CD4-positive, alpha-beta memory T cell (primary cell): ENCODE measurements around the gene CIT. TPM values are rescaled to one million over a fixed set of nuclear protein-coding genes. Genes with fewer than 3 reads are reported as not detected.
A peak's percentile ranks its signal among the peaks of the same experiment; 100 is the strongest.

Experiments used
- CTCF ChIA-PET: fragments of 350-600 bp; sonication (Branson Sonifier 250); formaldehyde crosslinking; loops from one replicate; lab custom pipeline; 2021; ENCODE audit warnings: inconsistent platforms; ENCODE audit not compliant: partially characterized antibody; lab: Charles Lee
- POLR2A ChIA-PET: fragments of 350-600 bp; sonication (Branson Sonifier 250); formaldehyde crosslinking; loops from one replicate; lab custom pipeline; 2021; ENCODE audit not compliant: partially characterized antibody; lab: Charles Lee
- DNase-seq, 5 donors: peaks; one replicate each; pipeline versions ENCODE4 v3.0.0 to v3.0.0-alpha.2; 2020 to 2022; ENCODE audit warnings: mixed read lengths in 1 of 5
- H3K27ac ChIP-seq: one replicate; pipeline ENCODE4 v1.7.0; 2013; ENCODE audit warnings: low read depth, low read length
- H3K27me3 ChIP-seq: 2 replicates; pipeline ENCODE4 v1.7.0; 2013; ENCODE audit warnings: mild to moderate bottlenecking, low read length, moderate library complexity; ENCODE audit not compliant: insufficient read depth
- H3K36me3 ChIP-seq: 2 replicates; pipeline ENCODE4 v1.7.0; 2013; ENCODE audit warnings: mild to moderate bottlenecking, low read length, moderate library complexity; ENCODE audit not compliant: insufficient read depth
- H3K4me1 ChIP-seq: 2 replicates; pipeline ENCODE4 v1.7.0; 2013; ENCODE audit warnings: mild to moderate bottlenecking, low read length, moderate library complexity; ENCODE audit not compliant: insufficient read depth
- H3K4me3 ChIP-seq, 2 donors: one replicate each; pipeline ENCODE4 v1.7.0; 2013; ENCODE audit warnings: low read length in 2 of 2, mild to moderate bottlenecking in 1 of 2
- H3K9me3 ChIP-seq, 2 donors: one replicate each; pipeline ENCODE4 v1.7.0; 2013; ENCODE audit warnings: low read length in 2 of 2, control low read depth in 1 of 2; ENCODE audit not compliant: control insufficient read depth in 1 of 2
- H3K27ac Mint-ChIP-seq, 7 donors: one replicate each; pipeline ENCODE4 v1.8.0; 2020 to 2021; ENCODE audit warnings: mixed read lengths in 7 of 7, mild to moderate bottlenecking in 6 of 7, inconsistent platforms in 3 of 7, moderate library complexity in 3 of 7
- H3K27me3 Mint-ChIP-seq, 2 donors: one replicate each; pipeline ENCODE4 v1.8.0; 2020 to 2021; ENCODE audit warnings: mixed read lengths in 2 of 2
- H3K36me3 Mint-ChIP-seq, 2 donors: one replicate each; pipeline ENCODE4 v1.8.0; 2020 to 2021; ENCODE audit warnings: mixed read lengths in 2 of 2, inconsistent platforms in 1 of 2, mild to moderate bottlenecking in 1 of 2
- H3K4me1 Mint-ChIP-seq, 4 donors: one replicate each; pipeline ENCODE4 v1.8.0; 2020 to 2021; ENCODE audit warnings: mixed read lengths in 4 of 4, mild to moderate bottlenecking in 1 of 4
- H3K4me3 Mint-ChIP-seq, 8 donors: one replicate each; pipeline ENCODE4 v1.8.0; 2020 to 2021; ENCODE audit warnings: mixed read lengths in 8 of 8, mild to moderate bottlenecking in 7 of 8, moderate library complexity in 6 of 8, inconsistent platforms in 3 of 8
- H3K9me3 Mint-ChIP-seq, 8 donors: one replicate each; pipeline ENCODE4 v1.8.0; 2020 to 2021; ENCODE audit warnings: mixed read lengths in 8 of 8, mild to moderate bottlenecking in 5 of 8, inconsistent platforms in 3 of 8, moderate library complexity in 1 of 8
- intact Hi-C: fragments of 100-400 bp; cut with micrococcal nuclease; formaldehyde crosslinking; loops from one replicate; pipeline ENCODE4 v1.15.1; 2023
- polyA plus RNA-seq, 2 donors: library from polyadenylated mRNA; unstranded; fragments of 300-500 nt; fragmentation: Illumina TruSeq; gene quantifications; one replicate each; pipeline ENCODE4 v1.2.3, GENCODE V29; 2021
- total RNA-seq, 2 experiments: library from RNA; stranded (reverse); gene quantifications; one replicate each; pipeline ENCODE4 v1.2.3, GENCODE V29; 2021

CIT gene, protein sequence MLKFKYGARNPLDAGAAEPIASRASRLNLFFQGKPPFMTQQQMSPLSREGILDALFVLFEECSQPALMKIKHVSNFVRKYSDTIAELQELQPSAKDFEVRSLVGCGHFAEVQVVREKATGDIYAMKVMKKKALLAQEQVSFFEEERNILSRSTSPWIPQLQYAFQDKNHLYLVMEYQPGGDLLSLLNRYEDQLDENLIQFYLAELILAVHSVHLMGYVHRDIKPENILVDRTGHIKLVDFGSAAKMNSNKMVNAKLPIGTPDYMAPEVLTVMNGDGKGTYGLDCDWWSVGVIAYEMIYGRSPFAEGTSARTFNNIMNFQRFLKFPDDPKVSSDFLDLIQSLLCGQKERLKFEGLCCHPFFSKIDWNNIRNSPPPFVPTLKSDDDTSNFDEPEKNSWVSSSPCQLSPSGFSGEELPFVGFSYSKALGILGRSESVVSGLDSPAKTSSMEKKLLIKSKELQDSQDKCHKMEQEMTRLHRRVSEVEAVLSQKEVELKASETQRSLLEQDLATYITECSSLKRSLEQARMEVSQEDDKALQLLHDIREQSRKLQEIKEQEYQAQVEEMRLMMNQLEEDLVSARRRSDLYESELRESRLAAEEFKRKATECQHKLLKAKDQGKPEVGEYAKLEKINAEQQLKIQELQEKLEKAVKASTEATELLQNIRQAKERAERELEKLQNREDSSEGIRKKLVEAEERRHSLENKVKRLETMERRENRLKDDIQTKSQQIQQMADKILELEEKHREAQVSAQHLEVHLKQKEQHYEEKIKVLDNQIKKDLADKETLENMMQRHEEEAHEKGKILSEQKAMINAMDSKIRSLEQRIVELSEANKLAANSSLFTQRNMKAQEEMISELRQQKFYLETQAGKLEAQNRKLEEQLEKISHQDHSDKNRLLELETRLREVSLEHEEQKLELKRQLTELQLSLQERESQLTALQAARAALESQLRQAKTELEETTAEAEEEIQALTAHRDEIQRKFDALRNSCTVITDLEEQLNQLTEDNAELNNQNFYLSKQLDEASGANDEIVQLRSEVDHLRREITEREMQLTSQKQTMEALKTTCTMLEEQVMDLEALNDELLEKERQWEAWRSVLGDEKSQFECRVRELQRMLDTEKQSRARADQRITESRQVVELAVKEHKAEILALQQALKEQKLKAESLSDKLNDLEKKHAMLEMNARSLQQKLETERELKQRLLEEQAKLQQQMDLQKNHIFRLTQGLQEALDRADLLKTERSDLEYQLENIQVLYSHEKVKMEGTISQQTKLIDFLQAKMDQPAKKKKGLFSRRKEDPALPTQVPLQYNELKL (N-terminal part only)
- 1 to 10 TPM; 1.6 to 3.5 TPM for total RNA-seq
- 1 to 10 TPM in 1 of 2 donors, not detected in 1; 1.0 TPM for polyA plus RNA-seq

DNA sequence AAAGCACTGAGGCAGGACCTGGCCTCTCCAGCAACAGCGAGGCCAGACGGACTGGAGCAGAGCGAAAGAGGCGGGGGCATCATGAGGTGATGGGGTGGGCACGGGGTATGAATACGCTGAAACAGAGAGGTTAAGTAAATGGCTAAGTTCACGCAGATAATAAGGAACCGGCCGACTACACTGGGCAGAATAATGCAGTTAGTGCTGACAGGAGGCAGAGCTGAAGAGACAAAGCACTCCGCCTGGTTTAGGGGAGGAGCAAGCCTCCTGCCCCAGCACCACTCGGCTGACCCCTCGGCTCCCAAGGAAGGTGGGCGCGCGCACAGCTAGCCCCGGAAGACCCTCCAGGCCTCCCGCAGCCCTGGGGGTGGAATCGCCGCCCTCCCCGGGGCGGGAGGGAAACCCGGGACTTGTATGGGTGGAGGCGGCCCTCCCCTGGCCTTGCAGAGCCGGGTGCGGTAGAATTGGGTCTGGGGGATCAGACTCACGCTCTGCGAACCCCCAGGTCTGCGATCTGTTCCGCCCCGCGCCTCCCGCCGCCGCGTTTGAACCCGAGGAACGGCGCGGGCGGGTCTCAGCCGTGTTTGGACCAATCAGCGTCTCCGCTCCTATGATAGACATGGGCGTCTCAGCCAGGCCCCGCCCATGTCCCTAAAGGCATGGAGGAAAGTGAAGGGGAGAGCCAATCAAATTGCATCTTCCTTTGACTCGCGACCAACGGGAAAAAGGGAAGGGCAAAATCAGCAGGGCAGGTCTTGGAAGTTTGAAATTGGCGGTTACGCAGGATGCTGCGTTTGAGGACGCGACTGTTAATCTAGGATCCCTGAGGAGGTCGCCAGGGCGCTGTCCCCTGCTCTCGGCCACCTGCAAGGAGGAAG is at the start of gene CIT:
CIT (minus strand) TSS at position 560 of the 878 bp plus-strand sequence. CDS start 1,152 bp downstream, outside the sequence.
- Histone ChIP-seq H3K4me1 (peaks cover 4% of the 10 kb centered on the region), H3K9me3 (no peaks in the 10 kb centered on the region), H3K4me3 (peak within 1 kb of the TSS; percentile 60 to 79), H3K27me3 (no peaks in the 10 kb centered on the region), H3K36me3 (no peaks in the 10 kb centered on the region), H3K27ac (peak within 1 kb of the TSS; percentile 45)
- Mint-ChIP-seq H3K27me3 (peaks cover 3 to 4% of the 10 kb centered on the region in 2 donors), H3K9me3 (no peaks in the 10 kb centered on the region), H3K4me1 (peaks cover 10 to 15% (median 13%) of the 10 kb centered on the region in 4 donors), H3K27ac (peak within 1 kb of the TSS; percentile 4 to 91 (median 65)), H3K36me3 (no peaks in the 10 kb centered on the region), H3K4me3 (peak within 1 kb of the TSS; percentile 78 to 92 (median 87))
- ChIA-PET POLR2A (interaction anchor here (1.0 to 1.3 kb wide), 2 partner anchors 112 to 209 kb away, joined by 4 read pairs; partner anchors contain the start of genes BICDL1 and PRKAB1), CTCF (interaction anchor here (1.0 kb wide), 1 partner anchor 25 kb away, joined by 3 read pairs; no protein-coding TSS in a partner anchor)
- DNase-seq = peak; percentile 80 to 86 (median 84)
- intact Hi-C loops = loop anchor here (1.0 kb wide), 1 partner anchor 25 kb away; no protein-coding TSS in a partner anchor

DNA sequence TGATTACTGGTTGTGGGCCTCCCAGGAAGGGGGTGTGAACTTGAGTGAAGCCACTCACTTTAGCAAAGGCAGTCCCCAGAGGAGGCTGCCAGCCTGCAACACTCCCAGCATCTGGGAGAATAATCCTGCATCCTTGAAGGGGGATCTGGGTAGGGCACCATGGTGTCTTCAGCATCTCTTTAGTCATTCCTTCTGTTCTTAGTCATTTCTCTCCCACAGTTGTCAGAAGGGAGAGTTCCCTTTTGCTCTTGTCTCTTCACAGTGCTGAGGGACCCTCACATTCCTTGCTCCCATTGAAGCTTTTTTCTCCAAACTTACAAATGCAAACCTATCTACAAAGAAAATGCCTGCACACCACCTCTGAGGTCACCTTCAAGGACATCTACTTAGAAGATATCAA is 48.1 kb upstream of the CIT start:
- Histone ChIP-seq H3K4me3 (no peak overlapping the region), H3K36me3 (no peaks in the 10 kb centered on the region), H3K27me3 (no peaks in the 10 kb centered on the region), H3K4me1 (no peaks in the 10 kb centered on the region), H3K9me3 (no peaks in the 10 kb centered on the region), H3K27ac (no peak overlapping the region)
- intact Hi-C loops = no loop called here
- ChIA-PET CTCF (no interaction called here), POLR2A (no interaction called here)
- no peaks in the 10 kb centered on the region for H3K9me3 Mint-ChIP-seq
- no peak overlapping the region for H3K4me3 Mint-ChIP-seq
- H3K4me1 Mint-ChIP-seq = no peaks in the 10 kb centered on the region
- H3K36me3 Mint-ChIP-seq = no peaks in the 10 kb centered on the region
- no peak overlapping the region for H3K27ac Mint-ChIP-seq
- no peak for DNase-seq
- peaks cover 1 to 3% of the 10 kb centered on the region in 2 donors for H3K27me3 Mint-ChIP-seq

DNA sequence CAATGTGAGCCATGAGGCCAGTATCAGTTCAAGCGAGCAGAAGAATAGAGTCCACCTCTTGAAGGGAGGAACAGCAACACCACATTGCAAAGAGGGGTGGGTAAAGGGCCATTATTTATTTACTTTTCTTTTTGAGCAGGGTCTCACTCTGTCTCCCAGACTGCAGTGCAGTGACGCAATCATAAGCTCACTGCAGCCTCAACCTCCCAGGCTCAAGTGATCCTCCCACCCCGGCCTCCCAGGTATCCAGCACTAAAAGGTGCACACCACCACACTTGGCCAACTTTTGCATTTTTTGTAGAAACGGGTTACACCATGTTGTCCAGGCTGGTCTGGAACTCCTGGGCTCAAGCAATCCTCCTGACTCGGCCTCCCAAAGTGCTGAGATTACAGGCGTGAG is 42.9 kb upstream of the CIT start:
- POLR2A ChIA-PET = no interaction called here
- DNase-seq = no peak
- no peak overlapping the region for H3K27ac ChIP-seq
- no peaks in the 10 kb centered on the region for H3K36me3 Mint-ChIP-seq
- intact Hi-C loops = no loop called here
- H3K36me3 ChIP-seq = no peaks in the 10 kb centered on the region
- no peak overlapping the region for H3K4me3 Mint-ChIP-seq
- H3K4me1 ChIP-seq = no peaks in the 10 kb centered on the region
- no peak overlapping the region for H3K4me3 ChIP-seq
- no peak overlapping the region for H3K27ac Mint-ChIP-seq
- no peaks in the 10 kb centered on the region for H3K9me3 ChIP-seq
- CTCF ChIA-PET = no interaction called here
- no peaks in the 10 kb centered on the region for H3K9me3 Mint-ChIP-seq
- no peaks in the 10 kb centered on the region for H3K4me1 Mint-ChIP-seq
- H3K27me3 Mint-ChIP-seq = peaks cover 5 to 10% of the 10 kb centered on the region in 2 donors
- H3K27me3 ChIP-seq = no peaks in the 10 kb centered on the region

DNA sequence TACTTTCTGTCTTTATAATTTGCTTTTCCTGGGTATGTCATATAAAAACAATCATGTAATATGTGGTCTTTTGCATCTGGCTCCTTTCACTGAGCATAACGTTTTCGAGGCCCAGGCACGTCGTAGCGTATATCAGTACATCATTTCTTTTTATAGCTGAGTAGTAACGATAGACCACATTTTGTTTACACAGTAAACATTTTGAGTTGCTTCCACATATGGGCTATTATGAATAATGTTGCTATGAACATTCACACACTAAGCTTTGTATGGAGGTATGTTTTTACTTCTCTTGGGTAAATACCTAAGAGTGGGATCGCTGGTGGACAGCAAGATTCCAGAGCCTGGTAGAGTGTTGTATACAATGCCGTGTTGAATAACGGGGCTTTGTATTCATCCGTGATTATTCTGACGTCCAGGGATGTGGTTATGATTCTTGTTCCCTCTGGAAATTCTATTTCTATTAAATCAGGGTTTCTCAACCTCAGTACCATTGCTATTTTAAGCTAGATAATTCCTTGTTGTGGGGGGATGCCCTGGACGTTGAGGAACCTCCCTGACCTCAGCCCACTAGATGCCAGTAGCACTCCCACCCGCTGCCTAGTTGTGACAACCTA is 38.9 kb upstream of the CIT start:
- no peaks in the 10 kb centered on the region for H3K36me3 Mint-ChIP-seq
- no peaks in the 10 kb centered on the region for H3K9me3 Mint-ChIP-seq
- peaks cover 4 to 8% of the 10 kb centered on the region in 2 donors for H3K27me3 Mint-ChIP-seq
- no peaks in the 10 kb centered on the region for H3K36me3 ChIP-seq
- H3K4me3 Mint-ChIP-seq = no peak overlapping the region
- no peaks in the 10 kb centered on the region for H3K27me3 ChIP-seq
- H3K27ac Mint-ChIP-seq = no peak overlapping the region
- no peak overlapping the region for H3K4me3 ChIP-seq
- no peaks in the 10 kb centered on the region for H3K4me1 ChIP-seq
- H3K9me3 ChIP-seq = no peaks in the 10 kb centered on the region
- POLR2A ChIA-PET = no interaction called here
- no peak overlapping the region for H3K27ac ChIP-seq
- DNase-seq = no peak
- intact Hi-C loops = no loop called here
- CTCF ChIA-PET = interaction anchor here (1.2 kb wide), 1 partner anchor 171 kb away, joined by 3 read pairs; no protein-coding TSS in a partner anchor
- no peaks in the 10 kb centered on the region for H3K4me1 Mint-ChIP-seq

DNA sequence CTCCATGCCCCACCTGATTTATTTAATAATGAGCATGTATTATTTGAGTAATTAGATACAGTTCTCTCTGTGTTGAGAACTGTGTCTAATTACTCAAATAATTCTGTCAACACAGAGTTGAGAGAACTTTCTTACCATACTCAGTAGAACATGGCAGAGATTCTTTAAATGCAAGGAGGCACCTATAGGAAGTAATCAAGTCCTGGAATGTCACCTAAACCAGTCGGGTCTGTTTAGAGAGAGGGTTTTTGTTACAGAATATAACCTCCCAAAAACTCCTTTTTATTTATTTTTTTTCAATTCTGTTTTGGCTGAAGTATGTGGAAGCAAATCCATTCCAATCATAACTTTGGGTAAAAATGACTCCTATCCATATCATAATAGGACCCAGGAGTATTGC is 37.5 kb upstream of the CIT start:
- no peak overlapping the region for H3K27ac Mint-ChIP-seq
- H3K36me3 Mint-ChIP-seq = no peaks in the 10 kb centered on the region
- no peak overlapping the region for H3K4me3 Mint-ChIP-seq
- intact Hi-C loops = no loop called here
- no peaks in the 10 kb centered on the region for H3K27me3 ChIP-seq
- no peak overlapping the region for H3K4me3 ChIP-seq
- H3K27ac ChIP-seq = no peak overlapping the region
- H3K4me1 ChIP-seq = no peaks in the 10 kb centered on the region
- CTCF ChIA-PET = no interaction called here
- DNase-seq = no peak
- POLR2A ChIA-PET = no interaction called here
- H3K36me3 ChIP-seq = no peaks in the 10 kb centered on the region
- H3K27me3 Mint-ChIP-seq = peaks cover 4 to 8% of the 10 kb centered on the region in 2 donors
- no peaks in the 10 kb centered on the region for H3K9me3 ChIP-seq
- no peaks in the 10 kb centered on the region for H3K9me3 Mint-ChIP-seq
- no peaks in the 10 kb centered on the region for H3K4me1 Mint-ChIP-seq
